ENCODE data around the gene TMC6.

GRCh38 chr17:78146471-78146869, 17.9 kb upstream of the TMC6 start:
- TF ChIP-seq CTCF (conservative IDR thresholded peaks at IDR 0.05) (no peak), ZFX (IDR thresholded peaks at IDR 0.05) (no peak)
